Epithelial cell of proximal tubule (primary cell): ENCODE results near the gene PIK3CD. TPM values are rescaled to one million over a fixed set of nuclear protein-coding genes. Genes with fewer than 3 reads are reported as not detected.
A peak's percentile ranks its signal among the peaks of the same experiment; 100 is the strongest.

Experiments
- DNase-seq: peaks from one replicate; pipeline ENCODE4 v3.0.0-alpha.2; 2011; ENCODE audit warnings: low read depth
- H3K4me3 ChIP-seq: 2 replicates; pipeline ENCODE4 v1.5.1; 2011; ENCODE audit warnings: low read depth, mild to moderate bottlenecking, low read length
- total RNA-seq: library from RNA; depleted of rRNA; stranded (reverse); fragments of >200 nt; gene quantifications from 2 replicates; pipeline ENCODE4 v1.2.3, GENCODE V29; 2015
- TF ChIP-seq, protein P1 (sequence below): conservative IDR thresholded peaks from 2 replicates; pipeline ENCODE4 v1.5.1; 2012; ENCODE audit warnings: low read depth, mild to moderate bottlenecking, low read length

PIK3CD gene
- total RNA-seq, 1 donor from 2014 or later: 24.5 TPM

DNA sequence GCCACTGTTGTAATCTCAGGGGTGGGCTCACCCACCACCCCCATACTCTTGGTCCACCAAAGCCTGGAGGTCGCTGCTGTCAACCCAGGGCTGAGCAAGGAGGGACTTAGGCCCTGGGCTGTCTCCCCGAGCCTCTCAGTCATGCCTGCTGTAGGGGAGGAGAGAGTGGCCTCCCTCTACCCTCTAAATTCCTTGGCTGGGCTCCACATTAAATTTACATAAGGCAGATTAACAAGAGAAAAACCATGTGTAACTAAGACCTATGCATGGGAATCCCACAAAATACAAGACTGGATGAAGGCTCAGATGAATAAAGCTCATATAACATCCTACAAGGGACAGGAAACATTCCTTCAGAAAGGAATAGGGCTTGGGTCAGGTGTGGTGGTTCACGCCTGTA is 1.8 kb upstream of the PIK3CD start:
- TF ChIP-seq, protein P1, sequence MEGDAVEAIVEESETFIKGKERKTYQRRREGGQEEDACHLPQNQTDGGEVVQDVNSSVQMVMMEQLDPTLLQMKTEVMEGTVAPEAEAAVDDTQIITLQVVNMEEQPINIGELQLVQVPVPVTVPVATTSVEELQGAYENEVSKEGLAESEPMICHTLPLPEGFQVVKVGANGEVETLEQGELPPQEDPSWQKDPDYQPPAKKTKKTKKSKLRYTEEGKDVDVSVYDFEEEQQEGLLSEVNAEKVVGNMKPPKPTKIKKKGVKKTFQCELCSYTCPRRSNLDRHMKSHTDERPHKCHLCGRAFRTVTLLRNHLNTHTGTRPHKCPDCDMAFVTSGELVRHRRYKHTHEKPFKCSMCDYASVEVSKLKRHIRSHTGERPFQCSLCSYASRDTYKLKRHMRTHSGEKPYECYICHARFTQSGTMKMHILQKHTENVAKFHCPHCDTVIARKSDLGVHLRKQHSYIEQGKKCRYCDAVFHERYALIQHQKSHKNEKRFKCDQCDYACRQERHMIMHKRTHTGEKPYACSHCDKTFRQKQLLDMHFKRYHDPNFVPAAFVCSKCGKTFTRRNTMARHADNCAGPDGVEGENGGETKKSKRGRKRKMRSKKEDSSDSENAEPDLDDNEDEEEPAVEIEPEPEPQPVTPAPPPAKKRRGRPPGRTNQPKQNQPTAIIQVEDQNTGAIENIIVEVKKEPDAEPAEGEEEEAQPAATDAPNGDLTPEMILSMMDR: no peak
- no peak for DNase-seq
- no peak overlapping the region for H3K4me3 ChIP-seq

DNA sequence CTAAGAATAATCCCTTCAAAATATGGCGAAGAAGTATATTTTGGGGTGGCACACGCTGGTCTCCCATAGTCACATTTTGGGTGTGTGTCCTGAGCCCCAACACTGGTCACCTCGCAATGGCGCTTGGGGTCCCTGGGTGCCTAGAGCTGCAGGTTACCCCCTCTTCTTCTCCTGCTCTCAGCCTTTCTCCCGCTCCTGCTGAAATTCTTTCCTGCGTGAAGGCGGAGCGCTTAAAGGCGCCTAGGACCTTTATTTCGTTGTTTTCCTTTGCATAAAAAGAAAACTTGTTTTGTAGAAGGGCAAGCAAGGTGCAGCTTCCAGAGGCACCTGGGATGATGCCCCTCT is 339 bp upstream of the PIK3CD start:
- TF ChIP-seq, protein P1: no peak
- no peak for DNase-seq
- H3K4me3 ChIP-seq: peak overlapping the region; percentile 41

DNA sequence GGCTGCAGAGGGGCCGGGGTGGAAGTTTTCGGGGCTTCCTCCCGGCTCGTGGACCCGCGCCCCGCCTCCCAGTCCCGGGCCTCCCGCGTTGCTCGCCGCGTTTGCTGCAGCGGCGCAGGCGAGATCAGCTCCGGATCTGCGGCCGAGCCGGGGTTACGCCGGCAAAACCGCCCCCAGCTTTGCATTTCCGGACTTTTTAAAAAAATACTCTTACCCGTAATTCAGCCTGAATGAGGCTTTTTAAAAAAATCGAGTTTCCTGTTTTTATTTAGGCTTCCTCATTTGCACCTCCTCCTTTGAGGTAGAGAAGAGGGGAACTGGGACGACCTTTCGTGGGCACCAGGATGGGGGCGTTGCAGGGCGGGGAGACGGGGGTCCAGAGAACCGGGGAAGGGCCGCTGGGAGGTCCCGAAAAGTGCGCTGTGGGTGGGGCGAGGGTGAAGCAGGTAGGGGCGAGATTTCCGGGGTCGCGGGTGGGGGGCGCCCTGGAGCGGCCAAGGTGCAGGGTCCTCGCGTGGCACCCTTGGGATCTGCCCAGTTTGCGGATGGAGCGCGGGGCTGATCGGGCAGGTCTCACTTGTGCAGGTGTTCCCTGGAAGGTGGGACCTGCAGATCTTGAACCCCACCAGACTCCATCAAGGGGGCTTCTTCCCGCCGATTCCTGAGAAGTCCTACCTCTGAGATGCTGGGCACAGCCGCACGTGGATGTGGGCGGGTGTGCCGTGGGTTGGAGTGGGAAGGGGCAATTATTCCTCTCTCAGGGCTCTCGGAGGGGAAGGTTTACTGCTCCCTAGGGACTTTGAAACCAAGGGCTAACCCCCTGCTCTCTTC is 1.1 kb downstream of the PIK3CD start:
- TF ChIP-seq, protein P1: no peak
- DNase-seq: no peak
- peak overlapping the region; percentile 41 for H3K4me3 ChIP-seq

DNA sequence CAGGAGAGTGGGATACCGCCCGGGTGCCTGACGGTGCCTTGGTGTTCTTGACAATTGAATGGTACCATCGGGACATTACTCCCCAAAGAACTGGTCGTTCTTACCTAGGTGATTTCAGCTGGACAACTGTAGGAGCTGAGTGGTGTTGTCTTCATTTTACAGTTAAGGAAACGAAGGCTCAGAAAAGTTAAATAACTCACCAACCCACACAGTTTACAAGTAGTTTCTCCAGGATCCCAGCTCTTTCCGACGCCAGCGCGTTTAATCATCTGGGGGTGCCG is 1.6 kb downstream of the PIK3CD start:
- TF ChIP-seq, protein P1: no peak
- no peak for DNase-seq
- no peak overlapping the region for H3K4me3 ChIP-seq

DNA sequence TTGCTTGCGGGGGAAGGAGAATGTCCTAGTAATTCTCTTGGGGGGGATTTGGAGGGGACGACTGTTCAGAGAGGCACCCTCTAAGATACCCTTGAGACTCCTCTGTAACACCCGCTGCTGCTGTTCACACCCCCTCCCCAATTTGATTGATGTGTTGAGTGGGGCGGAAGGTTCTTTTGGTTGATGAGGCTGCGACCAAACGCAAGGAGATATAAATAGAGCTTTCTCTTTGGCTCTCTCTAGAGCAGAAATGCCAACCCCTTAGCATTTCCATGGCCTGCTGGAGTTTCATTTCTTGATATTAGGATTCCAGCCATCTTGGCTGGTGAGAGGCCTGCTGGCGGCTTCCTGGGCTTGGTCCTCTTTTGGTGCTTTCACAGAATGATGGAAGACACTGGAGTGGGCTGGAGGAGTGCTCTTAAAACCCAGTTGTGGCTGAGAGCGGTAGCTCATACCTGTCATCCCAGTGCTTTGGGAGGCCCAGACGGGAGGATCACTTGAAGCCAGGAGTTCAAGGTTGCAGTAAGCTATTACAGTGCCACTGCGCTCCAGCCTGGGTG is 2.0 kb downstream of the PIK3CD start:
- H3K4me3 ChIP-seq: no peak overlapping the region
- no peak for DNase-seq
- TF ChIP-seq, protein P1: no peak

DNA sequence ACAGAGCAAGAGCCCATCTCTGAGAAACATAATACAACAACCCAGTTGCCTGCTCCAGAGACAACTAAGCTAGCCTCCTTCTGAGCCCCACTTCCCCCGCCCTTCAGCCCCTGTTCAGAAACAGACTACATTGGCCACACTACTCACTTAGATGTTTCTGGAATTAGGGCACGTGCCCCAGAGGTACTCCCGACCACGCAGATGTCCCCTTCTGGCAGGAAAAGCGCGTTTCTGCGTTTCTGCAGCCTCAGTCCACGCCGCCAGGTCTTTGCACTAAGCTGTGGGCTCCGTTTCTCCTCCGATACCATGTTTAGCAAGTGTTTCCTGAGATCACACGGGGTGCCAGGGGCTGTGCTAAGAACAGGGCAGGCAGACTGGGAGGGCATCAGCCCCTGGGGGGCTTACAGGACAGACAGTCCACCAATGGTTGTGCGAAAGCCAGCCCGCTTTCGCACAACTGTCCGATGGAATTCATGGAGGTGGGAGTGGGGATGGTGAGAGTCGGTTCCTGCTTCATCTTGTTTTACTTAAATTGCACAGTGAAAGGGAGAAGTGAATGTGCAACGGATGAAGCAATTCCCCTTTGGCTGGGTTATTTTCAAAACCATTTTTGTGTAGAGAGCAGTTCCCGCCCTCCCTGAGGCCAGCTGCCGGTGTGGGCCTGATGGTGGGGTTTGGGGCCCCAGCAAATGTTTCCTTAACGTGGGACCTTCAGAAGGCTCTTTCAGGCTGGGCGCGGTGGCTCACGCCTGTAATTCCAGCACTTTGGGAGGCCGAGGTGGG is 2.7 kb downstream of the PIK3CD start:
- TF ChIP-seq, protein P1: no peak

More for the DNA sequence above, 2.7 kb downstream of the PIK3CD start:
- DNase-seq: no peak
- H3K4me3 ChIP-seq: no peak overlapping the region
